ENCODE results near the gene TCF4.
A peak's percentile ranks its signal among the peaks of the same experiment; 100 is the strongest.

The TCF4 gene

GRCh38 chr18:55287935-55288868, 299.8 kb downstream of the TCF4 start:
- H3K4me3 ChIP-seq (ENCODE audit: control insufficient read depth, low read depth, low read length) = no peak overlapping the region
- DNase-seq (ENCODE audit: low read depth) = peak; percentile 44
- TF ChIP-seq, protein P1, sequence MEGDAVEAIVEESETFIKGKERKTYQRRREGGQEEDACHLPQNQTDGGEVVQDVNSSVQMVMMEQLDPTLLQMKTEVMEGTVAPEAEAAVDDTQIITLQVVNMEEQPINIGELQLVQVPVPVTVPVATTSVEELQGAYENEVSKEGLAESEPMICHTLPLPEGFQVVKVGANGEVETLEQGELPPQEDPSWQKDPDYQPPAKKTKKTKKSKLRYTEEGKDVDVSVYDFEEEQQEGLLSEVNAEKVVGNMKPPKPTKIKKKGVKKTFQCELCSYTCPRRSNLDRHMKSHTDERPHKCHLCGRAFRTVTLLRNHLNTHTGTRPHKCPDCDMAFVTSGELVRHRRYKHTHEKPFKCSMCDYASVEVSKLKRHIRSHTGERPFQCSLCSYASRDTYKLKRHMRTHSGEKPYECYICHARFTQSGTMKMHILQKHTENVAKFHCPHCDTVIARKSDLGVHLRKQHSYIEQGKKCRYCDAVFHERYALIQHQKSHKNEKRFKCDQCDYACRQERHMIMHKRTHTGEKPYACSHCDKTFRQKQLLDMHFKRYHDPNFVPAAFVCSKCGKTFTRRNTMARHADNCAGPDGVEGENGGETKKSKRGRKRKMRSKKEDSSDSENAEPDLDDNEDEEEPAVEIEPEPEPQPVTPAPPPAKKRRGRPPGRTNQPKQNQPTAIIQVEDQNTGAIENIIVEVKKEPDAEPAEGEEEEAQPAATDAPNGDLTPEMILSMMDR (conservative IDR thresholded peaks at IDR 0.05; ENCODE audit: control insufficient read depth, insufficient read depth, low read depth, low read length) = no peak

- no peak overlapping the region for H3K4me3 ChIP-seq (ENCODE audit: control insufficient read depth, low read depth, low read length)
- DNase-seq (ENCODE audit: low read depth) = no peak
- TF ChIP-seq, protein P1 (conservative IDR thresholded peaks at IDR 0.05; ENCODE audit: control insufficient read depth, insufficient read depth, low read depth, low read length) = no peak
These were observed 300.7 kb downstream of the TCF4 start for GRCh38 chr18:55287149-55287806.

DNA sequence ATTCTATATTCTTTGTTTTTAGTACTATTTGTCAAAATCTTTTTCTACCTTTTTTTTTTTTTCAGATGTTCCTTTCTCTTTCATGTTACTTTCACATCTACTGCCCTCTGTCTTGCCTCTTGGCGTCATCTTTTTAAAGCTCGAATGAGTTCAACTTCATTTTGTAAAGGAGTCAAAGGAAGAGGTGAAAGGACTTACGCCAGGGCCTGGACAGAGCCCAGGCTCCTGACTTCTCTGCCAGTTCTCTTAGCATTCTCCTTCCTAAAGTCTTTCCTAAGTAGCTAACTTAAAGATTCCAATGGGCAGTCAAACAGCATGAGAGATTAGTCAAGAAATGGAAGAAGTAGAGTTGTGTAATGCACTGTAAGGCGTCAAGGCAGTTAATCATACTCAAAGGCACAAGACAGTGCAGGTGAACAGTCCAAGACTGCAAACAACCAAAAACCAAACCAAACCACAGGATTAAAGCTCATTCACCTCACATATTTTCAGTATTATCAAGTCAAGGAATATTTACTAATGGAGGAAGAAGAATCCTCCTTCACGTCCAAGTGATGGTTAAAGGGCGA, 301.7 kb downstream of the TCF4 start:
- DNase-seq (ENCODE audit: low read depth) = peak; percentile 33
- TF ChIP-seq, protein P1 (conservative IDR thresholded peaks at IDR 0.05; ENCODE audit: control insufficient read depth, insufficient read depth, low read depth, low read length) = no peak
- H3K4me3 ChIP-seq (ENCODE audit: control insufficient read depth, low read depth, low read length) = no peak overlapping the region

GRCh38 chr18:55284614-55285013, 303.4 kb downstream of the TCF4 start:
- H3K4me3 ChIP-seq (ENCODE audit: control insufficient read depth, low read depth, low read length) = no peak overlapping the region
- TF ChIP-seq, protein P1 (conservative IDR thresholded peaks at IDR 0.05; ENCODE audit: control insufficient read depth, insufficient read depth, low read depth, low read length) = no peak
- no peak for DNase-seq (ENCODE audit: low read depth)

- H3K4me3 ChIP-seq (ENCODE audit: control insufficient read depth, low read depth, low read length) = no peak overlapping the region
- TF ChIP-seq, protein P1 (conservative IDR thresholded peaks at IDR 0.05; ENCODE audit: control insufficient read depth, insufficient read depth, low read depth, low read length) = no peak
- no peak for DNase-seq (ENCODE audit: low read depth)
These were observed 304.7 kb downstream of the TCF4 start for GRCh38 chr18:55283309-55283708.

- DNase-seq (ENCODE audit: low read depth) = peak; percentile 41
- H3K4me3 ChIP-seq (ENCODE audit: control insufficient read depth, low read depth, low read length) = no peak overlapping the region
- TF ChIP-seq, protein P1 (conservative IDR thresholded peaks at IDR 0.05; ENCODE audit: control insufficient read depth, insufficient read depth, low read depth, low read length) = no peak
These were observed 307.5 kb downstream of the TCF4 start for GRCh38 chr18:55280503-55280902.

Measured in fibroblast of mammary gland (primary cell).